Lower leg skin (tissue), 3 donors: ENCODE data around the gene NCOA1.

Source experiments
- POLR2A ChIP-seq, 2 donors: fragments of 450-650 bp; IDR thresholded peaks; one replicate each; pipeline ENCODE4 v1.6.1; 2016 to 2017; ENCODE audit warnings: antibody characterized with exemption in 2 of 2, mild to moderate bottlenecking in 1 of 2, moderate library complexity in 1 of 2
- TF ChIP-seq, protein P1 (sequence below), 3 donors: fragments of 450-650 bp; IDR thresholded peaks; one replicate each; pipeline ENCODE4 v1.5.1; 2016; ENCODE audit warnings: antibody characterized with exemption in 3 of 3, mild to moderate bottlenecking in 3 of 3, moderate library complexity in 2 of 3

GRCh38 chr2:24771764-24772586 is 280.9 kb downstream of the NCOA1 start:
- TF ChIP-seq, protein P1, sequence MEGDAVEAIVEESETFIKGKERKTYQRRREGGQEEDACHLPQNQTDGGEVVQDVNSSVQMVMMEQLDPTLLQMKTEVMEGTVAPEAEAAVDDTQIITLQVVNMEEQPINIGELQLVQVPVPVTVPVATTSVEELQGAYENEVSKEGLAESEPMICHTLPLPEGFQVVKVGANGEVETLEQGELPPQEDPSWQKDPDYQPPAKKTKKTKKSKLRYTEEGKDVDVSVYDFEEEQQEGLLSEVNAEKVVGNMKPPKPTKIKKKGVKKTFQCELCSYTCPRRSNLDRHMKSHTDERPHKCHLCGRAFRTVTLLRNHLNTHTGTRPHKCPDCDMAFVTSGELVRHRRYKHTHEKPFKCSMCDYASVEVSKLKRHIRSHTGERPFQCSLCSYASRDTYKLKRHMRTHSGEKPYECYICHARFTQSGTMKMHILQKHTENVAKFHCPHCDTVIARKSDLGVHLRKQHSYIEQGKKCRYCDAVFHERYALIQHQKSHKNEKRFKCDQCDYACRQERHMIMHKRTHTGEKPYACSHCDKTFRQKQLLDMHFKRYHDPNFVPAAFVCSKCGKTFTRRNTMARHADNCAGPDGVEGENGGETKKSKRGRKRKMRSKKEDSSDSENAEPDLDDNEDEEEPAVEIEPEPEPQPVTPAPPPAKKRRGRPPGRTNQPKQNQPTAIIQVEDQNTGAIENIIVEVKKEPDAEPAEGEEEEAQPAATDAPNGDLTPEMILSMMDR (IDR thresholded peaks at IDR 0.05): no peak
- no peak for TF ChIP-seq POLR2A (IDR thresholded peaks at IDR 0.05)
